BLaER1 treated with 17β-estradiol and CSF1 and Interleukin-3, amounts not matched to agents 10 nM and 100 nM (cell line): ENCODE data around the gene RNASE3.
"Not testable (repeated sequence)": the region's sequence is repeated elsewhere in the genome, so short reads cannot be mapped to it uniquely, and the experiment has no call there.

Source experiments
- H3K27ac ChIP-seq, 11 experiments: shearing (Covaris generic); formaldehyde crosslinking; 2 replicates each; pipeline ENCODE4 v1.8.1; 2022
- H3K27me3 ChIP-seq, 11 experiments: shearing (Covaris generic); formaldehyde crosslinking; 2 replicates each; pipeline ENCODE4 v1.8.1; 2022
- H3K36me3 ChIP-seq, 11 experiments: shearing (Covaris generic); formaldehyde crosslinking; 2 replicates each; pipeline ENCODE4 v1.8.1; 2022
- H3K4me1 ChIP-seq, 10 experiments: shearing (Covaris generic); formaldehyde crosslinking; 2 replicates each; pipeline ENCODE4 v1.8.1; 2022
- H3K4me2 ChIP-seq, 11 experiments: shearing (Covaris generic); formaldehyde crosslinking; 2 replicates each; pipeline ENCODE4 v1.8.1; 2022
- H3K4me3 ChIP-seq, 10 experiments: shearing (Covaris generic); formaldehyde crosslinking; 2 replicates each; pipeline ENCODE4 v1.8.1; 2022
- H3K9ac ChIP-seq, 11 experiments: shearing (Covaris generic); formaldehyde crosslinking; 2 replicates each; pipeline ENCODE4 v1.8.1; 2022
- H3K9me3 ChIP-seq, 11 experiments: shearing (Covaris generic); formaldehyde crosslinking; replicated peaks in 1 of 11; 2 replicates each; pipeline ENCODE4 v1.8.1; 2022
- H4K20me1 ChIP-seq, 11 experiments: shearing (Covaris generic); formaldehyde crosslinking; 2 replicates each; pipeline ENCODE4 v1.8.1; 2022
- Cebpa-rat ChIP-seq, 11 experiments: shearing (Covaris generic); IDR thresholded peaks; 2 replicates each; pipeline ENCODE4 v1.8.1; 2022

Gene RNASE3

GRCh38 chr14:20891126-20891825, at the start of gene RNASE3:
Gene RNASE3, plus strand, starts transcription at chr14:20891385. Its CDS starts 302 bp downstream, at chr14:20891687.
- Histone ChIP-seq H3K4me1 (peaks cover 0 to 25% (median 4%) of the 10 kb centered on the region in 10 experiments; a peak in 9 of 20 replicates), H3K4me2 (peak within 1 kb of the TSS in 5 of 11 experiments; percentile 53 to 62 (median 59); a peak in 10 of 22 replicates), H3K27ac (peak within 1 kb of the TSS in 3 of 11 experiments; percentile 40 to 62 (median 42); a peak in 4 of 22 replicates), H3K9ac (0 out of 22 replicates have a peak within 1 kb of the TSS, but pooled peaks of 1 of the 11 experiments have one; percentile 38)
- H3K9me3 ChIP-seq, H3K4me3 ChIP-seq, H3K36me3 ChIP-seq, H3K27me3 ChIP-seq, H4K20me1 ChIP-seq: not testable (repeated sequence)

DNA sequence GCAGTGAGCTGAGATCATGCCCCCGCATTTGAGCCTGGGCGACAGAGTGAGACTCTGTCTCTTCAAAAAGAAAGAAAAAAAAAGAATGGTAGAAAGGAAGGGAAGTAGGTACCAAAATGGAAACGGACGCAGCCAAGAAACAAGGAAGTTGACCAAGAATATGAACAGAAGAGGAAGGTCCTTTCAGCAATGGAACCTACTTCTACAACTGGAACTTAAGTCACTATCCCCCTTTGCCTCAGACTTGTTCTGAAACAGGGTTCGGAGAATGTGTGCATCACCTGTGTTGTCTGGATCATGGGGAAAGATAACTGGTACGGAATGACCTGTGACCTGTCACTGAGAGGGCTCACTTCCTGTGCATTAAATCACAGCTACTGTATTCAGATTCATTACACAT, 44.6 kb upstream of the RNASE3 start:
- no peak for TF ChIP-seq Cebpa-rat (IDR thresholded peaks at IDR 0.05)
- H3K27ac ChIP-seq, result peak overlapping the region in 2 of 11 experiments; percentile 32 to 49; a peak in 4 of 22 replicates
- H3K9me3 ChIP-seq, result no peaks in the 10 kb centered on the region
- H4K20me1 ChIP-seq, result no peaks in the 10 kb centered on the region
- H3K4me2 ChIP-seq, result peak overlapping the region in 6 of 11 experiments; percentile 19 to 83 (median 58); a peak in 9 of 22 replicates
- H3K9ac ChIP-seq, result no peak overlapping the region
- H3K4me3 ChIP-seq, result no peak overlapping the region
- no peaks in the 10 kb centered on the region for H3K27me3 ChIP-seq
- no peaks in the 10 kb centered on the region for H3K36me3 ChIP-seq
- peaks cover 0 to 66% (median 4%) of the 10 kb centered on the region in 10 experiments; a peak in 11 of 20 replicates for H3K4me1 ChIP-seq

- Histone ChIP-seq H3K4me2 (peak overlapping the region in 5 of 11 experiments; percentile 3 to 75 (median 60); a peak in 8 of 22 replicates), H3K27me3 (no peaks in the 10 kb centered on the region), H4K20me1 (no peaks in the 10 kb centered on the region), H3K9ac (peak overlapping the region in 2 of 11 experiments; percentile 2 to 3; a peak in 1 of 22 replicates), H3K4me3 (no peak overlapping the region), H3K9me3 (no peaks in the 10 kb centered on the region), H3K36me3 (no peaks in the 10 kb centered on the region), H3K27ac (peak overlapping the region in 3 of 11 experiments; percentile 15 to 61 (median 28); a peak in 4 of 22 replicates), H3K4me1 (peaks cover 0 to 53% (median 4%) of the 10 kb centered on the region in 10 experiments; a peak in 10 of 20 replicates)
- no peak for TF ChIP-seq Cebpa-rat (IDR thresholded peaks at IDR 0.05)
Measured at GRCh38 chr14:20848316-20848954, 42.8 kb upstream of the RNASE3 start.

DNA sequence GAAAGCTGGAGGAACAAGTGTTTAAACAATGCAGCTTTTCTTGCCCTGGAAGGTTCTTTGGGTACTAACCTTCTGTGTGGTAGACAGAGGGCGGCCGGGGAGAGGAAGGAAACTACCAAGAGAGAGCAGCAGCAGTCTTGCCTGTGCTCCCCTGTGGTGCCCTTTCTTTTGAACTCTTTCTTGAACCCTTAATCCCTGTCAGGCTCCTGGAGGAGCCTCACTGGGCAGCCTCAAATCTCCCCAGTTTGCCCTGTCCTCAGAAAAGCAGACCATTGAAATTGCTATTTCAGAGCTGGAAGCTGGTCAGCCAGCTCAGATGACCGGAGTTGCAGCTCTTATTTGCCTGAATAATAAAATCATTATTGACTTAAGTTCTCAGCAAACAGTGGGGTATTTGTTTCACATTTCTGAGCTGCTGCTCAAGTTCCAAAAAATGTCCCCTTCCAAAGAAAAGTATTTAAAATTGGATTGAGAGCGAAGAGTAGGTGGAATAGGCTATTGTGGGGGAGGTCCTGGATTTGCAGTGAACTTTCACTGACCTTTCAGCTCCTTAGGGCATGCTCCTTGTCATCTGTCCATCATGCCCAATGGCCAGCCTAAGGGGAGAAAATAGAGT, 42.1 kb upstream of the RNASE3 start:
- Histone ChIP-seq H4K20me1 (no peaks in the 10 kb centered on the region), H3K4me3 (no peak overlapping the region), H3K9me3 (no peaks in the 10 kb centered on the region), H3K36me3 (no peaks in the 10 kb centered on the region), H3K27ac (peak overlapping the region in 3 of 11 experiments; percentile 15 to 61 (median 28); a peak in 4 of 22 replicates), H3K27me3 (no peaks in the 10 kb centered on the region), H3K9ac (peak overlapping the region in 2 of 11 experiments; percentile 2 to 3; a peak in 1 of 22 replicates), H3K4me1 (peaks cover 0 to 47% (median 4%) of the 10 kb centered on the region in 10 experiments; a peak in 10 of 20 replicates), H3K4me2 (peak overlapping the region in 5 of 11 experiments; percentile 3 to 75 (median 60); a peak in 8 of 22 replicates)
- no peak for TF ChIP-seq Cebpa-rat (IDR thresholded peaks at IDR 0.05)

DNA sequence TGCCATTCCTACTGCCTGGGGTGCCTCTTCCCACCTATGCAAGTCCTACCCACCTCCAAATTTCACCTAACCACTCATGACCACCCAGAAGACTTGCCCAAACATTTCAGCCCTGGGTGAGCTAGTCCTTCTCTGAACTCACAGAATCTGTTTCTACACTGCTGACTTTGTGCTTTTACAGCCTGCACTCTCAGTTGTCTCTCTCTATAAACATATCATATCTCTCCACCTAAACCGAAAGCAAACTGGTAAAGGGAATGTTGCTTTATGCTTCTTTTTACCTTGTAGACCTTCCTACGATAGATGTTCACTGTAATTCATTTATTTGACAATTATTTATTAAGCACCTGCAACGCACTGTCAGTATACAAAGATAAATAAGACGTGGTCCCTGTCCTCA, 38.1 kb upstream of the RNASE3 start:
- Histone ChIP-seq H3K4me2 (peak overlapping the region in 1 of 11 experiments; percentile 17; a peak in 1 of 22 replicates), H3K9ac (no peak overlapping the region), H3K4me1 (peaks cover 0 to 33% (median 0%) of the 10 kb centered on the region in 10 experiments; a peak in 8 of 20 replicates), H3K9me3 (no peaks in the 10 kb centered on the region), H4K20me1 (no peaks in the 10 kb centered on the region), H3K36me3 (no peaks in the 10 kb centered on the region), H3K4me3 (no peak overlapping the region), H3K27ac (no peak overlapping the region), H3K27me3 (no peaks in the 10 kb centered on the region)
- no peak for TF ChIP-seq Cebpa-rat (IDR thresholded peaks at IDR 0.05)

DNA sequence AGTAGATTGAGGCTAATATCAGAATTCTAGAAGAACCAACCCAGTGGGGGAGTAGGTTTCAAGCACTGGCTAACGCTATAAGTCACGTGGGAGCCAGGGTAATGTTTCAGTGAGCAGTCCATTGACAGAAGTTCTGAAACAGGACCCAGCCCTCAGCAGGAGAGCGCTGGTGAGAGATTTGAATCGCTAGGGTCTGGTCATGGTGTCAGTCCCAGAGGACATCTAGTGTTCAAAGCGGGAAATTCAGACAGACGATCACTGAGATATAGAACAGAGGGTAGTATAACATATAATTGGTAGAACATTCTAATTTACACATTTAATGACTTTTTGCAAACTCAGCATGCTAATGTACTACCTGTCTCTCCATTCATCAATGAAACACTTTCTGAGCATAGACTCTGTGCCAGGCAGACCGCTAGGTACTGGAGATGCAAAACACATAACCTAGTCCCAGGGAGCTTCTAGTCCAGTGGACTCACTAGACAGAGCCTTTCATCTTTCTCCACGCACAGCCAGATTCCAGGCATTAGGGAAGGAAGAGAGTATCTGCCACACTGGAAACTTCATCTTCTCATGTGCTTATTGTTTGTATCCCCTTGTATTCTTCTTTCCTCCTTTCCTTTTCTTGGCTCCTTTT, 35.4 kb upstream of the RNASE3 start:
- Histone ChIP-seq H4K20me1 (no peaks in the 10 kb centered on the region), H3K27me3 (no peaks in the 10 kb centered on the region), H3K9me3 (0 out of 22 replicates have a peak, but pooled peaks cover 0 to 5% (median 0%) of the 10 kb centered on the region in 11 experiments), H3K4me1 (peaks cover 0 to 17% (median 0%) of the 10 kb centered on the region in 10 experiments; a peak in 6 of 20 replicates), H3K27ac (no peak overlapping the region), H3K36me3 (no peaks in the 10 kb centered on the region), H3K4me2 (peak overlapping the region in 3 of 11 experiments; percentile 11 to 47 (median 12); a peak in 4 of 22 replicates), H3K9ac (no peak overlapping the region), H3K4me3 (no peak overlapping the region)
- no peak for TF ChIP-seq Cebpa-rat (IDR thresholded peaks at IDR 0.05)

- H3K9me3 ChIP-seq, result 0 out of 22 replicates have a peak, but pooled peaks cover 0 to 5% (median 0%) of the 10 kb centered on the region in 11 experiments
- H3K4me2 ChIP-seq, result peak overlapping the region in 1 of 11 experiments; percentile 33; a peak in 1 of 22 replicates
- TF ChIP-seq Cebpa-rat (IDR thresholded peaks at IDR 0.05), result no peak
Measured at GRCh38 chr14:20857207-20857606, 34.0 kb upstream of the RNASE3 start.

GRCh38 chr14:20857630-20858261, 33.4 kb upstream of the RNASE3 start:
- H3K9me3 ChIP-seq, result 0 out of 22 replicates have a peak, but pooled peaks cover 0 to 5% (median 0%) of the 10 kb centered on the region in 11 experiments
- no peak overlapping the region; a peak in 1 of 22 replicates for H3K9ac ChIP-seq
- H3K27me3 ChIP-seq, result no peaks in the 10 kb centered on the region
- H3K4me1 ChIP-seq, result peaks cover 0 to 16% (median 0%) of the 10 kb centered on the region in 10 experiments; a peak in 6 of 20 replicates
- H4K20me1 ChIP-seq, result no peaks in the 10 kb centered on the region
- no peaks in the 10 kb centered on the region for H3K36me3 ChIP-seq
- no peak overlapping the region for H3K4me3 ChIP-seq
- no peak for TF ChIP-seq Cebpa-rat (IDR thresholded peaks at IDR 0.05)
- no peak overlapping the region for H3K27ac ChIP-seq
- peak overlapping the region in 1 of 11 experiments; percentile 33; a peak in 1 of 22 replicates for H3K4me2 ChIP-seq

More at GRCh38 chr14:20857207-20857606, 34.0 kb upstream of the RNASE3 start:
- H3K9ac ChIP-seq, result no peak overlapping the region; a peak in 1 of 22 replicates
- H4K20me1 ChIP-seq, result no peaks in the 10 kb centered on the region
- no peaks in the 10 kb centered on the region for H3K36me3 ChIP-seq
- no peak overlapping the region for H3K27ac ChIP-seq
- peaks cover 0 to 17% (median 0%) of the 10 kb centered on the region in 10 experiments; a peak in 6 of 20 replicates for H3K4me1 ChIP-seq
- H3K4me3 ChIP-seq, result no peak overlapping the region
- H3K27me3 ChIP-seq, result no peaks in the 10 kb centered on the region
